HL-60 (cell line): ENCODE results near the gene GGACT.

ENCODE experiments used
- DNase-seq, 2 experiments: peaks; one replicate each; pipeline ENCODE4 v3.0.0-alpha.2; 2010 to 2020; ENCODE audit warnings: low read depth in 1 of 2, low spot score in 1 of 2
- H3K27ac ChIP-seq: fragments of 250-450 bp; sonication (Bioruptor Pico); replicated peaks from 2 replicates; pipeline ENCODE4 v1.5.1; 2020; ENCODE audit warnings: mild to moderate bottlenecking, moderate library complexity
- H3K27me3 ChIP-seq: fragments of 250-450 bp; sonication (Bioruptor Pico); 2 replicates; pipeline ENCODE4 v1.5.1; 2021; ENCODE audit warnings: mild to moderate bottlenecking, moderate library complexity; ENCODE audit not compliant: insufficient read depth, poor library complexity, severe bottlenecking
- H3K4me3 ChIP-seq: replicated peaks from 2 replicates; pipeline ENCODE4 v1.5.1; 2011; ENCODE audit warnings: mild to moderate bottlenecking, control low read depth, low read length; ENCODE audit not compliant: insufficient read depth
- GABPA ChIP-seq: IDR thresholded peaks from 2 replicates; pipeline ENCODE4 v1.6.1; 2012; ENCODE audit warnings: low read depth
- POLR2AphosphoS5 ChIP-seq: IDR thresholded peaks from 2 replicates; pipeline ENCODE4 v1.6.1; 2012; ENCODE audit warnings: low read depth
- REST ChIP-seq: IDR thresholded peaks from 2 replicates; pipeline ENCODE4 v1.6.1; 2012; ENCODE audit warnings: low read depth; ENCODE audit not compliant: insufficient replicate concordance
- SPI1 ChIP-seq: IDR thresholded peaks from 2 replicates; pipeline ENCODE4 v1.6.1; 2012; ENCODE audit warnings: low read depth, mild to moderate bottlenecking, borderline replicate concordance
- TF ChIP-seq, protein P1 (sequence below): IDR thresholded peaks from one replicate; pipeline ENCODE4 v1.5.1; 2011; ENCODE audit warnings: low read length, control low read depth, inconsistent platforms; ENCODE audit not compliant: insufficient read depth

The GGACT gene

GRCh38 chr13:100600461-100600860, 11.9 kb upstream of the GGACT start:
- H3K27ac ChIP-seq: peak overlapping the region; percentile 61
- no peaks in the 10 kb centered on the region for H3K27me3 ChIP-seq
- TF ChIP-seq, protein P1, sequence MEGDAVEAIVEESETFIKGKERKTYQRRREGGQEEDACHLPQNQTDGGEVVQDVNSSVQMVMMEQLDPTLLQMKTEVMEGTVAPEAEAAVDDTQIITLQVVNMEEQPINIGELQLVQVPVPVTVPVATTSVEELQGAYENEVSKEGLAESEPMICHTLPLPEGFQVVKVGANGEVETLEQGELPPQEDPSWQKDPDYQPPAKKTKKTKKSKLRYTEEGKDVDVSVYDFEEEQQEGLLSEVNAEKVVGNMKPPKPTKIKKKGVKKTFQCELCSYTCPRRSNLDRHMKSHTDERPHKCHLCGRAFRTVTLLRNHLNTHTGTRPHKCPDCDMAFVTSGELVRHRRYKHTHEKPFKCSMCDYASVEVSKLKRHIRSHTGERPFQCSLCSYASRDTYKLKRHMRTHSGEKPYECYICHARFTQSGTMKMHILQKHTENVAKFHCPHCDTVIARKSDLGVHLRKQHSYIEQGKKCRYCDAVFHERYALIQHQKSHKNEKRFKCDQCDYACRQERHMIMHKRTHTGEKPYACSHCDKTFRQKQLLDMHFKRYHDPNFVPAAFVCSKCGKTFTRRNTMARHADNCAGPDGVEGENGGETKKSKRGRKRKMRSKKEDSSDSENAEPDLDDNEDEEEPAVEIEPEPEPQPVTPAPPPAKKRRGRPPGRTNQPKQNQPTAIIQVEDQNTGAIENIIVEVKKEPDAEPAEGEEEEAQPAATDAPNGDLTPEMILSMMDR: no peak
- peak; percentile 26; the same call in 1 of the 2 replicates for TF ChIP-seq SPI1
- H3K4me3 ChIP-seq: no peak overlapping the region
- DNase-seq: peak in 1 of 2 experiments; percentile 92

DNA sequence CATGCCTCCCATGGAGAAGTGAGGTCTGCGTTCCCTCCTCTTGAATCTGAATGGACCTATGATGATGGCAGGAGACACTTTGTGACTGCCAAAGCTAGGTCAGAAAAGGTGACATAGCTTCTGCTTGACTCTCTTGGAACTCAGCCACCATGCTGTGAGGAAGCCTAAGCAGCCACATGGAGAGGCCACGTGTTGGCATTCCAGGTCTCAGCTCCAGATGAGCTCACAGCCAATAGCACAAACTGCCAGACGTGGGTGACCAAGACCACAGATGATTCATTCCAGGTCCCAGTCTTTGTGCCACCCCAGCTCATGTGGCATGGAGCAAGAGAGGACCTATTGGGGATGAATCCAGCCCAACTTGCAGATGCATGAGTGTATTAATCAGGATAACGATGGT, 8.7 kb upstream of the GGACT start:
- Histone ChIP-seq H3K4me3 (no peak overlapping the region), H3K27me3 (no peaks in the 10 kb centered on the region), H3K27ac (no peak overlapping the region)
- no peak for DNase-seq
- TF ChIP-seq GABPA: no peak
- TF ChIP-seq, protein P1: no peak

GRCh38 chr13:100596516-100596915, 7.9 kb upstream of the GGACT start:
- H3K27ac ChIP-seq: no peak overlapping the region
- H3K27me3 ChIP-seq: no peaks in the 10 kb centered on the region
- H3K4me3 ChIP-seq: no peak overlapping the region
- no peak for DNase-seq
- TF ChIP-seq, protein P1: no peak
- TF ChIP-seq GABPA: no peak
- no peak for TF ChIP-seq POLR2AphosphoS5
- no peak for TF ChIP-seq REST
- no peak for TF ChIP-seq SPI1

GRCh38 chr13:100594731-100595130, 6.1 kb upstream of the GGACT start:
- Histone ChIP-seq H3K27ac (no peak overlapping the region), H3K4me3 (no peak overlapping the region), H3K27me3 (no peaks in the 10 kb centered on the region)
- DNase-seq: no peak
- TF ChIP-seq, protein P1: no peak
- no peak for TF ChIP-seq REST
- TF ChIP-seq POLR2AphosphoS5: no peak
- TF ChIP-seq SPI1: no peak
- no peak for TF ChIP-seq GABPA
